ENCODE results near the gene SLC13A3.

Gene SLC13A3

DNA sequence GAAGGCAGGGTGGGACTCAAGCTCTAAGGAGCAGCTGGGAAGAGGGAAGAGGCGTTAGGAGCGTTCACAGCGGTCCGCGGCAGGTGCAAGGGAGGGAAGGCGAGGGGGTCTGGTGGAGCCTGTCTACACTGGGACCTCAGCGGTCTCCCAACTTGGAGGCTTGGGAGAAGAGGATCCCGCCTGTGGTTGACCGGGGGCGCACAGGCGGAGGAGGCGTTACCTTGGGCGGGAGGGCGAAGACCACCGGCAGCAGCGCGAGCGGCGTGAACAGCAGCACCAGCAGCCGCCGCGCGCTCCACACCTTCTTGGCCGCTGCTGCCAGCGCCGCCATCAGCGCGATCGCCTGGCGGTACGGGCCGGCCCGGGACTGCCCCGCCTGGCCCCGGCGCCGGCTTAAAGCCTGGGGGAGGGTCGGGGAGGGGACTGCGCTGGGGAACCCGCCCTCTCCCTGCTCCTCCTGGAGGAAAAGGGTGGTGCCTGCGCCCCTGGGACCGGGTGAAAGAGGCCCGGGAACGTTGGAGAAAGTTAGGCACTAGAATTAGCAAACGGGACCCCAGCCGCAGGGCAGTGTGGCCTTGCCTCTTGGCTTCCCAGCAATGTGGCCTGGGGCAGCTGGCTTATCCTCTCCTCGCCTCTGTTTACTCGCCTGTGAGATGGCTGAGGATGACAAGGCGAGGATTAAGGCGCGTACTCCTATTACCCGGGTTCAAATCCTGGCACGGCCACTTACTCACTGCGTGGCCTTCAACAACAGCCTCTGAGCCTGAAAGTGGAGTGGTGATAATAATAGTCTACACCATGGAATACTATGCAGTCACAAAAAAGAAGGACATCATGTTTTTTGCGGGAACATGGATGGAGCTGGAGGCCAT is at the start of gene SLC13A3:
TSS of gene SLC13A3 (minus strand) at position 369 of the 872 bp plus-strand sequence. CDS start at position 331, 38 bp downstream.
- DNase-seq = no peak

- no peak for DNase-seq
Measured at GRCh38 chr20:46701057-46701456, 49.8 kb upstream of the SLC13A3 start.

GRCh38 chr20:46700481-46700880 is 49.2 kb upstream of the SLC13A3 start:
- DNase-seq = no peak

DNA sequence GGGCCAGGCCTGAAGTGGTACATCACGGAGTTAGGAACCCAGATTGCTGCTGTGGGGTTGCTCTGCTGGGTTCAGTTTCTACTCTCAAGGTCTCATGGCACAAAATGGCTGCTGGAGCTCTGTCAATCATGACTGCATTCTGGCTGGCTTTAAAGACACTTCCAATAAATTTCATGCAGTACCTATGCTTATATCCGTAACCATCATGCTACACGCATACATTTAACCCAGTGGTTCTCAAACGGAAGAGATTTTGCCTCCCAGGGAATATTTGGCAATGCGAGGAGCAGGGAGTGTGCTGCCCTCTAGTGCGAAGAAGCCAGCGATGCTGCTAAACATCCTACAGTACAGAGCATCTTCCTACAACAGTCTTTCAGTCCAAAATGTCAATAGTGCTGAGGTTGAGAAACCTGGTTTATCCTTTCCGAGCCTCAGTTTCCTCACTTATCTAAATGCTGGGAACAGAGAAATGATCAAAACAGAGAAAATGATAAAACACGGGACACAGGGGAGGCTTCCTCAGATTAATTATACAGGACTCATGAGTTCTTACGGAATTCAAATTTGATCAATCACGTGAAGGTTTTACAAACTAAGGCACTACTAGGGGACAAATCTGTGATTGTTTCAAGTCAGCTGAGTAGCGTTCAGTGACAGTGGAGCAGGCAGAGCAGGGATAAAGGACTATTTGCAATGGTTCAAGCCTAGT is 48.5 kb upstream of the SLC13A3 start:
- DNase-seq = no peak

DNA sequence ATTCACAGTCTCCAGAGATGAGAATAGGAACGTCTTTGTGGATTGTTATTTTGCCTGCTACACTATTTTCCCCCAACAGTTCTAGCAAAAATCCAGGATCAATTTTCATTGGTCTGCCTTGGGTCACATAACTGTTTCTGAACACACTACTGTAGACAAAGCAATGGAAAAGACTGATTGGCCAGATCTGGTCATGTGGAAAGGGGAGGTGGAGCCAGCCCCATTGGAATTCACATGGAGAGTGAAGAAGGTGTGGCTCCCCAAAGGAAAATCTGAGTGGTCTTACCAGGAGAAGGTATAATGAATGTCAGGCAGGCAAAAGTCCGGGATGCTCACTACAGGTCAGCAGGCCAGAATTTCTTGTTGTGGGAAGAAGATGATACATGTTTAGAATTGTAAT is 47.5 kb upstream of the SLC13A3 start:
- no peak for DNase-seq

GRCh38 chr20:46696791-46697279 is 45.6 kb upstream of the SLC13A3 start:
- DNase-seq = no peak

- DNase-seq = peak; percentile 17
Measured at GRCh38 chr20:46695892-46696291, 44.6 kb upstream of the SLC13A3 start.

- no peak for DNase-seq
Measured at GRCh38 chr20:46694484-46694883, 43.2 kb upstream of the SLC13A3 start.

DNA sequence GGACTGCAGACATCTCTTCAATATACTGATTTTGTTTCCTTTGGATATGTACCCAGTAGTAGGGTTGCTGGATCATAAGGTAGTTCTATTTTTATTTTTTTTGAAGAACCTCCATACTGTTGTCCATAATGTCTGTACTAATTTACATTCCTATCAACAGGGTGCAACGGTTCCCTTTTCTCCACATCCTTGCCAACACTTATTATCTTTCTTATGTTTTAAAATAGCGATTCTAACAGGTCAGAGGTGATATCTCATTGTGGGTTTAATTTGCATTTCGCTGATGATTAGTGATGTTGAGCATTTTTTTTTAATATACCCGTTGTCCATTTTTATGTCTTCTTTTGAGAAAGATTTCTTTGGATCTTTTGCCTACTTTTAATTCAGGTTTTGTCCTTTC is 39.9 kb upstream of the SLC13A3 start:
- DNase-seq = no peak

- DNase-seq = no peak
Measured at GRCh38 chr20:46690219-46691106, 39.2 kb upstream of the SLC13A3 start.

GRCh38 chr20:46689754-46690085 is 38.5 kb upstream of the SLC13A3 start:
- DNase-seq = no peak

- peak; percentile 59 for DNase-seq
Measured at GRCh38 chr20:46689082-46689753, 38.0 kb upstream of the SLC13A3 start, which contains the start of gene TP53RK. Gene TP53RK, minus strand, starts transcription at chr20:46689444. Its CDS starts 30 bp downstream, at chr20:46689414.

DNA sequence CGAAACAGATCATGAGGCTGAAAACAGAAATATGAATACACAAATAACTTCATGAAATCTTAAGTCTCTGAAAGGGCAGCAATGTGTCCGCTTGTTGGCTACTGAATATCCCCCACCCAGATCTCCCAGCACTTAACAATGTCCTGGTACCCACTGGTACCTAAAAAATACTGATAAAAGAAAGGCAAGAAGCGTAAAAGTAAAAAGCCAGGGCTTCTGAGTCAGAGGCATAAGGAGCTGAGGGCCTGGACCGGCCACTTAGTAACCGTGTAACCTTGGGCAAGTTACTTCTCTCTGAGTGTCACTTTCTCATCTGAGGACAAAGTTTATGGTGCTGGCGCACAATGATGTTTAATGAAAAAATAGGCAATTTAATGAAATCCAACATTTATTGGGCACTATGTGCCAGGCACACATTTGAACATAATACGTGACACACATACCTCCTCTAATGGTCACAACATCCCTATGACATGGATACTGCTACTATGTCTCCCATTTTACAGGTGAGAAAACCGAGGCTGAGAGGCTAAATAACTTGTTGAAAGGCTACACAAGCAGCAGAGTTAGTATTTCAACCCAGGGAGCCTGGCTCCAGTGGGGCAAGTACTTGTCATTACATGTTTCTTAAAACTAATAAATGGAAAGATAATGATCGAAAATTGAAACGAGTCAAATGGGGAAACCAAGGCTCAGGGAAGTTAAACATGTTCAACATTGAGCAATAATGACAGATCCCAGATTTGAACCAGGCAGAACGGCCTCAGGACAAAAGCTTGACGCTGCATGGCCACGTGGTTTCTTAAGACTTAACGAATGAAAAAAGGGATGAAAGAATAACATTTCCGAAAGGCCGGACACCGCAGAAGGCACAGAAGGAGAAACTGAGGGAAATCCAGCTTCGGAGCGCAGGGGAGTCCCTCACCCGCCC is 37.2 kb upstream of the SLC13A3 start:
- DNase-seq = no peak

- no peak for DNase-seq
Measured at GRCh38 chr20:46683939-46684750, 32.9 kb upstream of the SLC13A3 start.

DNA sequence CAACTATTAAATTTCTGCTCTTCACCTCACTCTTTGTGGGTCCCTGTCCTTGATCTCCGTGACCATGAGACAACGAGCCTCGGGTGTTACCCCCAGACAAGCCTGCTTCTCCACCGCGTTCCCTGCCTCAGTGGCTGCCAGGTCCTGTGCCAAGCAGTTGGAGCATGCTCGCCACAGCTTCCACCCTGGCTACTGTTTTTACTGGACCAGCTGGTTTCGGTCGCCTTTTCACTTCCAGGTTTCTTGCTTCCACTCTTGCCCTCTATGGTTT is 32.3 kb upstream of the SLC13A3 start:
- DNase-seq = no peak

GRCh38 chr20:46683011-46683667 is 31.9 kb upstream of the SLC13A3 start:
- DNase-seq = no peak

- DNase-seq = no peak
Measured at GRCh38 chr20:46682063-46682821, 31.0 kb upstream of the SLC13A3 start.

- no peak for DNase-seq
Measured at GRCh38 chr20:46681032-46681854, 30.0 kb upstream of the SLC13A3 start.

Measured in NCI-H187 treated with DMSO at 0.1 percent for 48 hours (cell line).